ENCODE measurements around the gene GGA1.

DNA sequence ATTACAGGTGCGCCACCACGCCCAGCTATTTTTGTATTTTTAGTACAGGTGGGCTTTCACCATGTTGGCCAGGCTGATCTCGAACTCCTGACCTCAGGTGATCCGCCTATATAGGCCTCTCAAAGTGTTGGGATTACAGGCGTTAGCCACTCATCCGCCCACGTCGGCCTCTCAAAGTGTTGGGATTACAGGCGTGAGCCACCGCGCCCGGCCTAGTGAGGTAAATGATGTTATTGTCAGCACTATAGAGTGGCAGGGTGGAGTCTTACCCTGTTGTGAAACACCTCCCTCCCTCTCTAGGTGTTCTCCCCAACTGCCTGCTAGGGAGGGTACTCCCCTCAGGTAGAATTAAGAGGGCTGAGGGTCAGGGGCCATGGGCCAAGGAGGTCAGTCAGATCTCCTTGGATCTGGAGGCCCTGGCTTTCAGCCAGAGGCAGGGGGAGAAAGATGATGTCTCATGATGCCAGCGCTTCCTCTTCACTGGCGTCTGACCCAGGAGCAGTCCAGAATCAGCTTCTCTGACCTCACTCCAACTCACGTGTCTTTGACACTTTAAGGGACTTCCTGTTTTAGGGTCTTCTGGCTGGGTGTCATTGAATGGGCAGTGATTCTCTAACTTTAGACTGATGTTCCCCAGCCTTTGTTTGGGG, 2.0 kb downstream of the GGA1 start:
- TF ChIP-seq EP300 (IDR thresholded peaks at IDR 0.05; ENCODE audit: borderline replicate concordance) (no peak), CEBPB (IDR thresholded peaks at IDR 0.05) (no peak), CREB1 (IDR thresholded peaks at IDR 0.05; ENCODE audit: low read depth) (no peak), FOXM1 (IDR thresholded peaks at IDR 0.05; ENCODE audit: borderline replicate concordance, low read depth) (no peak), REST (IDR thresholded peaks at IDR 0.05; ENCODE audit: low read depth) (no peak), NFIC (IDR thresholded peaks at IDR 0.05) (no peak), TAF1 (IDR thresholded peaks at IDR 0.05; ENCODE audit: low read depth) (no peak), YY1 (IDR thresholded peaks at IDR 0.05; ENCODE audit: low read depth) (no peak), USF1 (IDR thresholded peaks at IDR 0.05) (no peak), RAD21 (IDR thresholded peaks at IDR 0.05; ENCODE audit: low read depth) (no peak), TCF12 (IDR thresholded peaks at IDR 0.05; ENCODE audit: low read depth) (no peak), EGR1 (IDR thresholded peaks at IDR 0.05) (no peak)
- TF ChIP-seq, protein P1, sequence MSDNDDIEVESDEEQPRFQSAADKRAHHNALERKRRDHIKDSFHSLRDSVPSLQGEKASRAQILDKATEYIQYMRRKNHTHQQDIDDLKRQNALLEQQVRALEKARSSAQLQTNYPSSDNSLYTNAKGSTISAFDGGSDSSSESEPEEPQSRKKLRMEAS (IDR thresholded peaks at IDR 0.05), result no peak
